HL-60/S4 treated with phorbol 12-myristate 13-acetate at 8.2 ng/mL for 4 days and 3 days (cell line): ENCODE measurements around the gene LRIG1.

Experiments used
- in situ Hi-C: fragments of 300-500 bp; cut with MboI; formaldehyde crosslinking; loops from 2 replicates; pipeline ENCODE4 v1.15.0; 2022; ENCODE audit warnings: low sequenced_read_pairs

LRIG1 gene

GRCh38 chr3:66500576-66501482, at the start of gene LRIG1:
Gene LRIG1 (minus strand): TSS chr3:66501022. CDS start chr3:66500407, 615 bp downstream.
- in situ Hi-C loops: no loop called here

GRCh38 chr3:66544619-66545429, 44.0 kb upstream of the LRIG1 start:
- in situ Hi-C loops: no loop called here

DNA sequence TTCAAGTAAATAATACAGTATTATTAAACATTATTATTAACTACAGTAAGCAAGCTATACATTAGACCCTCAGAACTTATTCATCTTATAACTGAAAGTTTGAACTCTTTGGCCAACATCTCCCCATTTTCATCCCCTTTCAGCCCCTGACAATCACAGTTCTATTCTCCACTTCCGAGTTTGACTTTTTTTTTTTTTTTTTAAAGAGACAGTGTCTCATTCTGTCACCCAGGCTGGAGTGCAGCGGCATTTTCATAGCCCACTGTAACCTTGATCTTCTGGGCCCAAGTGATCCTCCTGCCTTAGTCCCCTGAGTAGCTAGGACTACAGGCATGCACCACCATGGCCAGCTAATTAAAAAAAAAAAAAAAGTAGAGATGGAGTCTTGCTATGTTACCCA, 41.3 kb upstream of the LRIG1 start:
- in situ Hi-C loops: no loop called here

DNA sequence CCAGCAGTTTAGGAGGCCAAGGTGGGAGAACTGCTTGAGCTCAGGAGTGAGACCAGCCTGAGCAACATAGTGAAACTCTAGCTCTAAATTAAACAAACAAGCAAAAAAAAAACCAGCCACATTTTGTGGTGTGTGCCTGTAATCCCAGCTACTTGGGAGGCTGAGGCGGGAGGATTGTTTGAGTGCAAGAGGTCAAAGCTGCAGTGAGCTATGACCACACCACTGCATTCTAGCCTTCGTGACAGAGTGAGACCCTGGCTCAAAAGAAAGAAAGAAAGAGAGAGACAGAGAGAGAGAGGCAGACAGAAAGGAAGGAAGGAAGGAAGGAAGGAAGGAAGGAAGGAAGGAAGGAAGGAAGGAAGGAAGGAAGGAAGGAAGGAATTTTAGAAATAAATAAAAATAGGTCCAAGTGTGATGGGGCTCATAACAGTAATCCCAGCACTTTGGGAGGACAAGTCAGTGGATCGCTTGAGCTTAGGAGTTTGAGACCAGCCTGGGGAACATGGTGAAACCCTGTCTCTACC, 38.7 kb upstream of the LRIG1 start:
- in situ Hi-C loops: no loop called here

DNA sequence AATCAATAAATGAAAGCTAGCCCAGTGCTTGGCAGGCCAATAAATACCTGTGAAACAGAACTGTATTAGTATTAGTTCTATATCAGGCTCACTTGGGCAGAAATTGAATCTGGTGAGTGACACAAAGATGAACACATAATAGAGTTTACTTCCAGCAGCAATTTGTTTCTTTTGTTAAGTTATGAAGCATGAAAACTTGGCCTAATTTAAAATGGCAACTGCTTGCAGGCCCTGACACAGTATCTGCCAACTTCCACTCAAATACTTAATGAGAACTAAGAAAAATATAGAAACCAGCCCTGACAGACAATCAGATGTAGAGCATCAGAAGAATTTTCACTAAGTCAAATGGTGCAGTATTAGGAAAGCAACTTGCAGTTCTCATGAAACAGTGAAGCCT, 37.6 kb upstream of the LRIG1 start:
- in situ Hi-C loops: no loop called here

DNA sequence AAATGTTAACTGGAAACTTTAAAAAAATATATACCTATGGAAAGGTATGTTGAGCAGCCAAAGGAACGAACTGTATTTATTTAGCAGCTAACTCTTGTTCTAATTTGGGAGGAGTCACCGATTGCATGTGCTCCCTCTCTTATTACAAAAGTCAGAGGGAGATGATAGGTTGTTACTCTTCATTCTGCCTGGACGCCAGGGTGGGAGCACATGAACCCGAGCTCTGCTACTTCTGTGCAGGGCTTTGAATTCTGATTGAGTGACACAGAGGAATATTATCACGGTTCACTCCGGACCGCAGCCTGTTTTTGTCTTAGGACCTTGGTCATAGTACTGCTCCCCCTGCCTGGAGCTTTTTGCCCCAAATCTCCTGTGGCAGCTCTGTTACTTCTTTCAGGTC, 36.9 kb upstream of the LRIG1 start:
- in situ Hi-C loops: no loop called here

GRCh38 chr3:66536791-66537190, 36.0 kb upstream of the LRIG1 start:
- in situ Hi-C loops: no loop called here

GRCh38 chr3:66534304-66534845, 33.6 kb upstream of the LRIG1 start:
- in situ Hi-C loops: no loop called here

DNA sequence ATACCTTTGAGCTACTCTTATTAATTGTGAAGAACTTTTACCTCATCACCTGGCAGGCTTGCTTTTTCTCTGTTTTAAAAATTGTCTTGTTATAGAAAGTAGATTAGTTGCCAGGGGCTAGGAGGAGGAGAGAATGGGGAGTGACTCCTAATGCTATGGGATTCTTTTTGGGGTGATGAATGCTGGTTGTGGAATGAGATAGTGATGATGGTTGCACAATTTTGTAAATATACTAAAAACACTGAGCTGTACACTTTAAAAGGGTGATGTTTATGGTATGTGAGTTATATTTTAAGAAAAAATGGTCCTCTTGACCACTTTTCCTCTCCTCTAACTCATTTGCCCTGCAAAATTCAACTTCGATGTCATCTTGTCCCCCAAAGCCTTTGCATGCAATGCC, 31.8 kb upstream of the LRIG1 start:
- in situ Hi-C loops: no loop called here

DNA sequence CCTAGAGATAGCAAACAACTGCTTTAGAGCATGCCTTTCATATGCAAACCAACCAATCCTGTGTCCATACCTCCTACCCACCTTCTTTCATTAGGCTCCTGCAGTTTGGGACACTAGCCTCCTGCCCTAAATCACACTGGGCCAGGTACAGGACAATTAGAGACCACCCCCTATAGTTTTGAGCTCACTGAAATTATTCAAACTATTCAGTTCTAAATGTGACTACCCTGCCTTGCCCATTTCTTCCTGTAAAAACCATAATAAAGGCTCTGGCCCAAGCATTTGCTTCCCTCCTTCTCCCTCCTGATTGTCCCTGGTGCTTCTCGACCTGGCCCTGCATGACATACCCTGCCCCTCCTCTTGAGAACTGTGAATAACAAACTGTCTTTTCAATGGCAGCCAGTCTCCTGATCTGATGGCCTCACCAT, 31.4 kb upstream of the LRIG1 start:
- in situ Hi-C loops: no loop called here

DNA sequence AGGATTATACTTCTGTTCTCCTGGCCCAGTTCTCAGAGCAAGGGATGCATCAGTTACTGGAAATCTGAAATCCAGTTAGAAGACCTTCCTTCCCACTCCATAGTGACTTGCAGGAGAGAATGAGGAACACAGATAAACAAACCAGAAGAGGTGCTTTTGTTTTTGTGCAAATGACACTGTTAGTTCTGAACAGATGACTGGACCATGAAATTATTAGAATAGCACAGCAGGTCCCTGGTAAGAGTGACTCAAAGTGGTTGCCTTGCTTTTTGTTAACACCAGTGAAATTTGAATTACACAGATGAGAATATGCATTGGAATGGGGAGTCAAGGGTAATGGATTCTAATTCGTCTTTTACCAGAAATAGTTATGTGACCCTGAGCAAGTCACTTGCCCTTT, 30.4 kb upstream of the LRIG1 start:
- in situ Hi-C loops: no loop called here

DNA sequence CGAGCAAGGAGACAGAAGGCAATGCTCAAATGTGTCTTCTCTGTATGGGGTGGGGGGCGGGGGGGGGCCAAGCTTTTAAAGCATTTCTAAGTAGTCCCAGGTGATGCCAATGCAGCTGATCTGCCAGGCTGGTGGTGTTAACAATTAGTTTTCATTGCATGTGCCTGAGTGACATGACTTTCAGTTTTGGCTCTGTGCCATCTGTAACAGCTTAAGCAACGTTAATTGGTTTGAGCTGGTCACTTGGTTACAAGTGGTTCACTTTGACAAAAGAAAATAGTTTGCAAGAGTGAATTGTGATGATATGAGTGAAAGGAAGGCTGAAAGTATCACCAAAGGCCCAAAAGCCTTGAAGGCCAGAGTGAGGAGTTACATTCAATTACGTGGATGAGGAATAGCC, 26.4 kb upstream of the LRIG1 start:
- in situ Hi-C loops: no loop called here

DNA sequence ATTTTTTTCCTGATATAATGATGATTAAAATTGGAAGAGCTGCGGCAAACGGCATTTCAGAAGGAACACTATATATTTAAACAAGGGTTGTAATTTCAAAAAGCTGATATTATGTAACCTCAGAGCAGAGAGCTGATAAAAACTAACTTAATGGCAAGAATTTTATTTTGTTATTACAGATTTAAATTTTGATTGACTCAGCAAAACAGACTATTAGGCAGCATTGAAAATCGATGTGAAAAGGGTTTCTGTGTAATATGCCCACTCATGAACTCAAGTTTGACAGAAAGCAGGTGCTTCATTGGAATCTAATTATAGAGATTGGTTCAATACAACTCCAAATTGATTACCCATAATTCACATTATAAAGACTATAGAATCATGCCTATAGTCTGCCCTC, 24.9 kb upstream of the LRIG1 start:
- in situ Hi-C loops: no loop called here

DNA sequence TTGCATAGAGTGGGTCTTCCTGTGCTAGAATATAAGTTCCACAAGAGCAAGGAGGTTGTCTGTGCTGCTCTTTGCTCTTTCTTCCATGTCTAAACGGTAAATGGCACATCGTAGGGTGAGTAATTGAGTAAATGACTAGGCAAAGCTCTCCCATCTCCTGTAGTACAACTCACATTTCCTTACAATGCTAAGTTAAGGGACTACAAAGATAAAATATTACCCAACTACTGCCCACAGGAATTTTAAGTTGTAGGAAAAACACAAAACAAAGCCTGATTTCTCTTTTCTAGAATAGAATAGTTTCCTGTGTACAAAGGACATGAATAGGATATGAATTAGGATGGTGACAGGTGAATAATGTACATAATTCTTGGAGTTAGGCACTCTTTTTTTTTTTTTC, 19.9 kb upstream of the LRIG1 start:
- in situ Hi-C loops: no loop called here

DNA sequence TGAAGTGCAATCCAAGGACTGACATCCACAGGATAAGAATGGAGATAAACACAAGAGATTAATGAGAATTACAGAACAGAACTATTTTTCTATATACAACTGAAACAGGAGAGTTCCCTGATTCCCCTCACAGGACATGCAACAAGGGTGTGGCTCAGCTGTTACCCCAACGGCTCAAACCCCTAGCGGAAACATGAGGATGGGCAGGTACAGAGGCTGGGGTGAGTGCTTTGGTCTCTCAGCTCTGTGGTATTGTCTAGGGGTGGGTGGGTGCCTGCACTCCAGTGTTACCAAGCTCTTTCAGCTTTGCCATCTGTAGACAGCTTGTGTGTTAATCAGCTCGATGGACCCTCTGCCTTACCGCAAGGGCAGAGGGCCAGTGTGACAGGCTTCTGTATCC, 17.8 kb upstream of the LRIG1 start:
- in situ Hi-C loops: no loop called here

GRCh38 chr3:66518126-66518525, 17.3 kb upstream of the LRIG1 start:
- in situ Hi-C loops: no loop called here

GRCh38 chr3:66517241-66517640, 16.4 kb upstream of the LRIG1 start:
- in situ Hi-C loops: no loop called here

- in situ Hi-C loops: no loop called here
These were observed 7.6 kb upstream of the LRIG1 start for GRCh38 chr3:66508461-66508860.

DNA sequence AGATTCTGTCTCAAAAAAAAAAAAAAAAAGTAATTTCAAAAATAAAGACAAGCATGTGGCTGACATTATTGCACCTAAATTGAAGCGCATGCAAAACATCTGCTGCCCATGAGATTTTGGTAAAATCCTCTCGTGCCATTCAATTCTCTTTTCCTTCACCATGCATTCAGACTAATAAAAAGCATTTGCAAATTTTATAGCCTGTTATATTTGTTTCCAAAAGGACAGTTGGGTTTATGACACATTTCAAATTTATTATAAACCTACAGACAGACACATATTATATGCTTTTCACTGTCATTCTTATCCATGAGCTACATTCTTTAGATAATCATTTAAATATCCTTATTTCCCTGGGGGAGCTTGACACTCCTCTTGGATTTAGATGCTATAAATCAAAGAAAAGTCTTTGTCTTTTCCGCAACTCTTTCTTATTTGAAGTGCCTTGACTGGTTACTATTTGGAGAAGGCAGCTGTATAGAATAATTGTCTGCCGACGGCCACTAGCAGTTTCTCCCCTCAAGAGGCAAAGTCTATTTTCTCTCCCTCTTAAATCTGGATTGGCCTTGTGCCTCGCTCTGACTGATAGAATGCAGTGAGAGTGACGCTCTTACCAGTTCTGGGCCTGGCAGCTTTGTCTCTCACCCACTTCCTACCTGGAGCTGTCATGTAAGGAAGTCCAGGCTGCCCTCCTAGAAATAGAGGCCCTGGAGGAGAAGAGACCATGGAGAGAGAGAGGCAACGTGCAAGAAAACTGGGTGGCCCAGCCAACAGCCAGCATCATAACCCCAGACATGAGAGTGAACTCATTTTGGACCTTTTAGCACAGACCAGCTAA, 6.8 kb upstream of the LRIG1 start:
- in situ Hi-C loops: no loop called here

DNA sequence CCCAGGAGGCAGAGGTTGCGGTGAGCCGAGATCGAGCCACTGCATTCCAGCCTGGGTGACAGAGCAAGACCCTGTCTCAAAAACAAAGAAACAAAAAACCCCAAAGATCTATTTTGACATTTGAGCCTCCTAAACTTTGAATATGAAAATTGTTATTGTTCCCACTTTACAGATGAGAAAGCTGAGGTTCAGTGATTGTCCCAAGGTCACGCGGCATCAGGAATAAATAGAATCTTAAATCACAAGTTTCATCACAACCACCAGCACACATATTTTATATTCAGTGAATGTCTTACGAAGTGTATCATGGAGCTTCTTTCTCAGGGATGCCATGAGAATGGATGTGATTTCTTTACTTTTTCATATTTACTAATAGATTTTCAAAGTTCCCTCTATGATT, 5.3 kb upstream of the LRIG1 start:
- in situ Hi-C loops: no loop called here
